Lower lobe of right lung (tissue), 2 donors: Measurements from ENCODE around the gene UGT1A5. TPM values are rescaled to one million over a fixed set of nuclear protein-coding genes. Genes with fewer than 3 reads are reported as not detected.
"Not testable (repeated sequence)": the region's sequence is repeated elsewhere in the genome, so short reads cannot be mapped to it uniquely, and the experiment has no call there.

Experiments
- ATAC-seq, 2 donors: fragments of 200-7000 bp; cut with Tn5 transposase; one replicate each; pipeline ENCODE4 v1.9.1; 2020 to 2022; ENCODE audit warnings: mild to moderate bottlenecking in 2 of 2, moderate library complexity in 2 of 2
- DNase-seq: peaks from one replicate; pipeline ENCODE4 v3.0.0-alpha.2; 2020
- H3K27ac ChIP-seq: fragments of 200-600 bp; one replicate; pipeline ENCODE4 v1.8.0; 2022
- H3K27me3 ChIP-seq: fragments of 200-600 bp; one replicate; pipeline ENCODE4 v1.8.0; 2022; ENCODE audit warnings: low read depth
- H3K36me3 ChIP-seq: fragments of 200-600 bp; one replicate; pipeline ENCODE4 v1.8.0; 2022; ENCODE audit warnings: mild to moderate bottlenecking
- H3K4me1 ChIP-seq: fragments of 200-600 bp; one replicate; pipeline ENCODE4 v1.8.0; 2022
- H3K4me3 ChIP-seq: fragments of 200-600 bp; one replicate; pipeline ENCODE4 v1.8.0; 2022; ENCODE audit warnings: mild to moderate bottlenecking
- H3K9me3 ChIP-seq: fragments of 200-600 bp; one replicate; pipeline ENCODE4 v1.8.0; 2022
- CTCF ChIP-seq: fragments of 200-600 bp; IDR thresholded peaks from one replicate; pipeline ENCODE4 v1.8.0; 2022; ENCODE audit warnings: antibody characterized with exemption, mild to moderate bottlenecking
- intact Hi-C: fragments of 100-400 bp; cut with DNase I; formaldehyde crosslinking; loops from one replicate; pipeline ENCODE4 v1.11.0; 2022
- total RNA-seq: library from RNA; stranded (reverse); fragmentation: NEBNext Ultra II Directional; extraction: Animal tissue kit (Norgen Biotek cat#: 25700); gene quantifications from one replicate; pipeline ENCODE4 v1.2.1, GENCODE V29; 2021
- donor health status: DM: no; HTN: yes; CAD: no; lungs with severe emphysema.

Gene UGT1A5
- total RNA-seq, 1 donor from 2014 or later = 0.27 TPM

GRCh38 chr2:233713262-233713615, 532 bp downstream of the UGT1A5 start:
- DNase-seq (no peak), ATAC-seq (no peak)
- Histone ChIP-seq H3K36me3 (no peaks in the 10 kb centered on the region), H3K27me3 (no peaks in the 10 kb centered on the region), H3K9me3 (no peaks in the 10 kb centered on the region), H3K4me1 (peaks cover 9% of the 10 kb centered on the region), H3K4me3 (no peak overlapping the region), H3K27ac (no peak overlapping the region)
- TF ChIP-seq CTCF = no peak
- intact Hi-C loops = no loop called here

- Histone ChIP-seq H3K27ac (no peak overlapping the region), H3K9me3 (no peaks in the 10 kb centered on the region), H3K4me3 (no peak overlapping the region), H3K27me3 (no peaks in the 10 kb centered on the region), H3K36me3 (no peaks in the 10 kb centered on the region), H3K4me1 (peaks cover 9% of the 10 kb centered on the region)
- ATAC-seq (no peak), DNase-seq (no peak)
- no peak for TF ChIP-seq CTCF
- intact Hi-C loops = no loop called here
Observed at GRCh38 chr2:233714121-233714520, 1.4 kb downstream of the UGT1A5 start.

GRCh38 chr2:233718552-233718951, 5.8 kb downstream of the UGT1A5 start, which contains the start of gene UGT1A4:
UGT1A4 (plus strand) TSS chr2:233718736; CDS start chr2:233718821, 85 bp downstream.
- no peaks in the 10 kb centered on the region for H3K36me3 ChIP-seq
- intact Hi-C loops = no loop called here
- TF ChIP-seq CTCF = no peak
- H3K9me3 ChIP-seq = no peaks in the 10 kb centered on the region
- H3K4me3 ChIP-seq = no peak within 1 kb of the TSS
- ATAC-seq (no peak), DNase-seq (no peak)
- no peak within 1 kb of the TSS for H3K27ac ChIP-seq
- no peaks in the 10 kb centered on the region for H3K27me3 ChIP-seq
- no peaks in the 10 kb centered on the region for H3K4me1 ChIP-seq

- intact Hi-C loops = no loop called here
- H3K27me3 ChIP-seq = no peaks in the 10 kb centered on the region
- peak in 1 of 2 donors; percentile 21 for ATAC-seq
- H3K27ac ChIP-seq = no peak within 1 kb of the TSS
- H3K36me3 ChIP-seq = no peaks in the 10 kb centered on the region
- no peak within 1 kb of the TSS for H3K4me3 ChIP-seq
- no peak for TF ChIP-seq CTCF
- no peaks in the 10 kb centered on the region for H3K4me1 ChIP-seq
- no peak for DNase-seq
- H3K9me3 ChIP-seq = no peaks in the 10 kb centered on the region
Observed at GRCh38 chr2:233728723-233729301, 16.1 kb downstream of the UGT1A5 start, which contains the start of gene UGT1A3. UGT1A3 (plus strand) TSS chr2:233729042; CDS start chr2:233729127, 85 bp downstream.

- intact Hi-C loops, H3K27ac ChIP-seq, H3K4me3 ChIP-seq, H3K27me3 ChIP-seq, H3K4me1 ChIP-seq, ATAC-seq, H3K9me3 ChIP-seq, DNase-seq, H3K36me3 ChIP-seq: not testable (repeated sequence)
Observed at GRCh38 chr2:233736868-233737653, 24.4 kb downstream of the UGT1A5 start.

- no peak for DNase-seq
- H3K4me1 ChIP-seq = no peaks in the 10 kb centered on the region
- TF ChIP-seq CTCF = no peak
- ATAC-seq = no peak
- no peaks in the 10 kb centered on the region for H3K9me3 ChIP-seq
- no peak overlapping the region for H3K4me3 ChIP-seq
- H3K27ac ChIP-seq = no peak overlapping the region
- H3K36me3 ChIP-seq = no peaks in the 10 kb centered on the region
- no peaks in the 10 kb centered on the region for H3K27me3 ChIP-seq
- intact Hi-C loops = no loop called here
Observed at GRCh38 chr2:233740870-233741269, 28.2 kb downstream of the UGT1A5 start.
